ENCODE measurements around the gene MT1E. TPM values are rescaled to one million over a fixed set of nuclear protein-coding genes. Genes with fewer than 3 reads are reported as not detected.

Gene MT1E
- total RNA-seq, 1 experiment from 2014 or later, result 114 TPM

- no peak for TF ChIP-seq ATF2 (CRISPR knock-in tag; IDR thresholded peaks at IDR 0.05; ENCODE audit: borderline replicate concordance, low read depth)
- no peak for TF ChIP-seq USF2 (CRISPR knock-in tag; IDR thresholded peaks at IDR 0.05)
- TF ChIP-seq ATF6 (CRISPR knock-in tag; IDR thresholded peaks at IDR 0.05), result no peak
- no peak for TF ChIP-seq HMGA2 (CRISPR knock-in tag; IDR thresholded peaks at IDR 0.05)
- 0 out of 2 replicates have a peak, but pooled peaks have one; percentile 28 for TF ChIP-seq KAT7 (CRISPR knock-in tag; IDR thresholded peaks at IDR 0.05; ENCODE audit: borderline replicate concordance)
- TF ChIP-seq ZNF416 (CRISPR knock-in tag; IDR thresholded peaks at IDR 0.05), result no peak
- TF ChIP-seq MLX (CRISPR knock-in tag; IDR thresholded peaks at IDR 0.05), result no peak
- no peak for TF ChIP-seq TCF7 (CRISPR knock-in tag; IDR thresholded peaks at IDR 0.05; ENCODE audit: low read depth)
- TF ChIP-seq ZSCAN18 (CRISPR knock-in tag; IDR thresholded peaks at IDR 0.05), result no peak
- no peak for TF ChIP-seq CREM (CRISPR knock-in tag; IDR thresholded peaks at IDR 0.05)
- TF ChIP-seq ATF1 (CRISPR knock-in tag; IDR thresholded peaks at IDR 0.05), result no peak
- TF ChIP-seq JUN (CRISPR knock-in tag; IDR thresholded peaks at IDR 0.05), result no peak
- TF ChIP-seq TEAD4 (CRISPR knock-in tag; IDR thresholded peaks at IDR 0.05), result no peak
- no peak for TF ChIP-seq ETV6 (CRISPR knock-in tag; IDR thresholded peaks at IDR 0.05)
- TF ChIP-seq RELA (CRISPR knock-in tag; IDR thresholded peaks at IDR 0.05; ENCODE audit: borderline replicate concordance), result no peak
- 0 out of 2 replicates have a peak, but pooled peaks have one; percentile 3 for TF ChIP-seq FOXP4 (CRISPR knock-in tag; IDR thresholded peaks at IDR 0.05)
- TF ChIP-seq HMGXB4 (CRISPR knock-in tag; IDR thresholded peaks at IDR 0.05), result no peak
- TF ChIP-seq STAT6 (CRISPR knock-in tag; conservative IDR thresholded peaks at IDR 0.05; ENCODE audit: low read depth), result no peak
- 0 out of 2 replicates have a peak, but pooled peaks have one; percentile 7 for TF ChIP-seq TEAD1 (CRISPR knock-in tag; IDR thresholded peaks at IDR 0.05)
- TF ChIP-seq PREB (CRISPR knock-in tag; IDR thresholded peaks at IDR 0.05; ENCODE audit: borderline replicate concordance), result no peak
- TF ChIP-seq CDX4 (CRISPR knock-in tag; IDR thresholded peaks at IDR 0.05; ENCODE audit: borderline replicate concordance), result no peak
Observed at GRCh38 chr16:56643080-56643778, 17.6 kb downstream of the MT1E start (continued).

Measured in WTC11 (cell line).